ENCODE data around the gene TRMT11.
"Not testable (repeated sequence)": the region's sequence is repeated elsewhere in the genome, so short reads cannot be mapped to it uniquely, and the experiment has no call there.

Gene TRMT11

GRCh38 chr6:126056355-126057004 lies 70.1 kb downstream of the TRMT11 start:
- Histone ChIP-seq H3K4me3 (ENCODE audit: low read depth, low read length) (no peak overlapping the region), H3K27ac (no peak overlapping the region), H3K27me3 (replicated peaks) (no peaks in the 10 kb centered on the region), H3K36me3 (replicated peaks) (peaks cover 2% of the 10 kb centered on the region)
- no peak for TF ChIP-seq CTCF (IDR thresholded peaks at IDR 0.05; ENCODE audit: low read depth, low read length, missing control alignments)
- in situ Hi-C loops (cut with HindIII; ENCODE audit: low pct_ligation_motif_present, low sequenced_read_pairs): no loop called here
- no peak for DNase-seq

GRCh38 chr6:126058085-126058484 lies 71.7 kb downstream of the TRMT11 start:
- H3K27me3 ChIP-seq (replicated peaks); in situ Hi-C loops (cut with HindIII; ENCODE audit: low pct_ligation_motif_present, low sequenced_read_pairs); H3K36me3 ChIP-seq (replicated peaks); H3K4me3 ChIP-seq (ENCODE audit: low read depth, low read length); H3K27ac ChIP-seq; DNase-seq: not testable (repeated sequence)

- no peak for TF ChIP-seq CTCF (IDR thresholded peaks at IDR 0.05; ENCODE audit: low read depth, low read length, missing control alignments)
- H3K36me3 ChIP-seq (replicated peaks): no peaks in the 10 kb centered on the region
- in situ Hi-C loops (cut with HindIII; ENCODE audit: low pct_ligation_motif_present, low sequenced_read_pairs): no loop called here
- no peak overlapping the region for H3K4me3 ChIP-seq (ENCODE audit: low read depth, low read length)
- H3K27ac ChIP-seq: no peak overlapping the region
- no peaks in the 10 kb centered on the region for H3K27me3 ChIP-seq (replicated peaks)
- DNase-seq: no peak
Measured at GRCh38 chr6:126060400-126060799, 74.1 kb downstream of the TRMT11 start.

GRCh38 chr6:126063512-126064146 lies 77.3 kb downstream of the TRMT11 start:
- Histone ChIP-seq H3K27ac (no peak overlapping the region), H3K27me3 (replicated peaks) (no peaks in the 10 kb centered on the region), H3K4me3 (ENCODE audit: low read depth, low read length) (no peak overlapping the region), H3K36me3 (replicated peaks) (no peaks in the 10 kb centered on the region)
- peak; percentile 51 for DNase-seq
- no peak for TF ChIP-seq CTCF (IDR thresholded peaks at IDR 0.05; ENCODE audit: low read depth, low read length, missing control alignments)
- in situ Hi-C loops (cut with HindIII; ENCODE audit: low pct_ligation_motif_present, low sequenced_read_pairs): no loop called here

GRCh38 chr6:126064257-126064747 lies 78.0 kb downstream of the TRMT11 start:
- no peak for TF ChIP-seq CTCF (IDR thresholded peaks at IDR 0.05; ENCODE audit: low read depth, low read length, missing control alignments)
- Histone ChIP-seq H3K27me3 (replicated peaks) (no peaks in the 10 kb centered on the region), H3K27ac (no peak overlapping the region), H3K4me3 (ENCODE audit: low read depth, low read length) (no peak overlapping the region), H3K36me3 (replicated peaks) (no peaks in the 10 kb centered on the region)
- DNase-seq: no peak
- in situ Hi-C loops (cut with HindIII; ENCODE audit: low pct_ligation_motif_present, low sequenced_read_pairs): no loop called here

GRCh38 chr6:126064748-126065401 lies 78.5 kb downstream of the TRMT11 start:
- TF ChIP-seq CTCF (IDR thresholded peaks at IDR 0.05; ENCODE audit: low read depth, low read length, missing control alignments): no peak
- DNase-seq: no peak
- Histone ChIP-seq H3K27ac (no peak overlapping the region), H3K4me3 (ENCODE audit: low read depth, low read length) (no peak overlapping the region), H3K27me3 (replicated peaks) (no peaks in the 10 kb centered on the region), H3K36me3 (replicated peaks) (no peaks in the 10 kb centered on the region)
- in situ Hi-C loops (cut with HindIII; ENCODE audit: low pct_ligation_motif_present, low sequenced_read_pairs): no loop called here
